ENCODE measurements around the gene SLC39A11.
"Not testable (repeated sequence)": the region's sequence is repeated elsewhere in the genome, so short reads cannot be mapped to it uniquely, and the experiment has no call there.

SLC39A11 gene, protein sequence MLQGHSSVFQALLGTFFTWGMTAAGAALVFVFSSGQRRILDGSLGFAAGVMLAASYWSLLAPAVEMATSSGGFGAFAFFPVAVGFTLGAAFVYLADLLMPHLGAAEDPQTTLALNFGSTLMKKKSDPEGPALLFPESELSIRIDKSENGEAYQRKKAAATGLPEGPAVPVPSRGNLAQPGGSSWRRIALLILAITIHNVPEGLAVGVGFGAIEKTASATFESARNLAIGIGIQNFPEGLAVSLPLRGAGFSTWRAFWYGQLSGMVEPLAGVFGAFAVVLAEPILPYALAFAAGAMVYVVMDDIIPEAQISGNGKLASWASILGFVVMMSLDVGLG

GRCh38 chr17:73092523-73093135 lies at the start of gene SLC39A11:
SLC39A11 (minus strand) TSS chr17:73092688; CDS start chr17:73088764, 3,924 bp downstream.
- DNase-seq (ENCODE audit: low read depth in 2 of 2, low spot score in 1 of 2) = peak; percentile 64 to 77

- no peak for DNase-seq (ENCODE audit: low read depth in 2 of 2, low spot score in 1 of 2)
Measured at GRCh38 chr17:73141411-73141810, 48.9 kb upstream of the SLC39A11 start.

DNA sequence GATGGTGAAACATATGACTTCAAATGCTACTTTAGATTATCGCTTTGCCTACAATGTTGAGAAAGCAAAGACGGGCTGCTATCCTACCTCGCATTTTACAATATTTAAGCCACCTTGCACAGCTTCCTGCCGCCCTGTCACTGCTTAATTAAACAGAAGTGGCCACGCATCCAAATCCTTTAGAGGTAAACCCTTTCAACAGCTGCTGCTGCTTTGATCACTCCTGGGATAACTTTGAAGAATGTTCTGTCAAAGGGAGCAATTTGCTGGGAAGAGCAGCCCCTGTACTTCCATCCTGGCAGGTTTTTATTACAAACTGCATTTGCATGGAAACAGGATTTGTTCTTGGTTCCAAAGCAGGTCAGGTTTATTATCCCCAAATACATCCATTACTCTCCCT lies 48.1 kb upstream of the SLC39A11 start:
- DNase-seq (ENCODE audit: low read depth in 2 of 2, low spot score in 1 of 2) = no peak

DNA sequence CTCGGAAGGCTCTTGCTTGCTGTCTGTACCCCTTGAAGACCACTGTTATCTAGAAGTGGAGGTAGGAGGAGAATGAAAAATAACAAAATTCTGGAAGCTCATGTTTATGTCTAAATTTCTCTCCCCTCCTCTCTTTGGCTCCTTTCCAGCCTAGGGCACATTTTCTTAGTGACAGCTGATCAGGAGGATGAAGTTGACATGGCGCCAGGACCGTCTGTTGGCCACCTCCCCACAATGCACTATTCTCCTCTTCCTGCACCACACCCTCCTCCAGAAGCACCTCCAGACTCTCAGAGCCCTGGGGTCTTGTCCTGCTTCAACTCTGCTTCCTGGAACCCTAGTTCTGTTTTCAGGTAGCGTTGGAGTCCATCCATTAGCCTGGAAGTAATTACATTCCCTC lies 46.8 kb upstream of the SLC39A11 start:
- no peak for DNase-seq (ENCODE audit: low read depth in 2 of 2, low spot score in 1 of 2)

DNA sequence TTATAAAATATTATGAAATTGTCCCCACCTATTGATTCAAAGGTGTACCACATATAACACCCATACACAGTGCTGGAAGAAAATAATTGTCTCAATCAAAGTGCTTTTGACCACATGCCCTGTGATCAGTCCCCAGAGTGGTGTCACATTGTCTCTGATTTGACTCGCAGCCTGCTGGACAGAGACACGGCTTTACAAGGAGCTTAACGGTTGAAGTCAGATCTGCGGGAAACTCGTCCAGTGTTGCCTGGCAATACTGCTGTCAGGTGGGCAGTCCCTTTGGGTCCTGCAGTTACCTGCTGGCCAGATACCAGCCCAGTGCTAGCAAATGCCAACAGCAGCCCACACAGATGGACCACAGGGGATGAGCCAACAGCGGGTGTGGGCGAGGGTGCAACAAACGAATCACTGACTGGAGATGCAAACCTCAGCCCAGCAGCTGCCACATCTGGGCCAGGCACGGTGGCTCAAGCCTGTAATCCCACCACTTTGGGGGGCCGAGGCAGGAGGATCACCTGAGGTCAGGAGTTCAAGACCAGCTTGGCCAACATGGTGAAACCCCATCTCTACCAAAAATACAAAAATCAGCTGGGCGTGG lies 46.2 kb upstream of the SLC39A11 start:
- DNase-seq (ENCODE audit: low read depth in 2 of 2, low spot score in 1 of 2) = no peak

GRCh38 chr17:73137376-73137775 lies 44.9 kb upstream of the SLC39A11 start:
- no peak for DNase-seq (ENCODE audit: low read depth in 2 of 2, low spot score in 1 of 2)

DNA sequence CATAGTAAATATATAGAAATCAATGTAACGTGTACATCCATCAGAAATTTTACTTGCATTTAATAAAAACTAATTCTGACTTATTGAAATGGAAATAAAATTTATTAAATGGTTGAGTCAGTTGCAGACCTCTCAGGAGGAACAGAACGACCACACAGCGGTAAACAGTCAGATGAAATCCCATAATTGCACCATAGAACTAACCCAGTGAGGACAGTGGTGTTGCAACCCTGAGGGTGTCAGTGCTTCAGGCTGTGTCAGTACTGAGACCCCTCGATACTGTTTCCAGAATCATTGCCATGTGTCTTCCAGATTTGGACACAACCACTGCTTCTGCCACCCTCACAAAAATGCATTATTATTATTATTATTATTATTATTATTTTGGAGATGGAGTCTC lies 43.3 kb upstream of the SLC39A11 start:
- no peak for DNase-seq (ENCODE audit: low read depth in 2 of 2, low spot score in 1 of 2)

DNA sequence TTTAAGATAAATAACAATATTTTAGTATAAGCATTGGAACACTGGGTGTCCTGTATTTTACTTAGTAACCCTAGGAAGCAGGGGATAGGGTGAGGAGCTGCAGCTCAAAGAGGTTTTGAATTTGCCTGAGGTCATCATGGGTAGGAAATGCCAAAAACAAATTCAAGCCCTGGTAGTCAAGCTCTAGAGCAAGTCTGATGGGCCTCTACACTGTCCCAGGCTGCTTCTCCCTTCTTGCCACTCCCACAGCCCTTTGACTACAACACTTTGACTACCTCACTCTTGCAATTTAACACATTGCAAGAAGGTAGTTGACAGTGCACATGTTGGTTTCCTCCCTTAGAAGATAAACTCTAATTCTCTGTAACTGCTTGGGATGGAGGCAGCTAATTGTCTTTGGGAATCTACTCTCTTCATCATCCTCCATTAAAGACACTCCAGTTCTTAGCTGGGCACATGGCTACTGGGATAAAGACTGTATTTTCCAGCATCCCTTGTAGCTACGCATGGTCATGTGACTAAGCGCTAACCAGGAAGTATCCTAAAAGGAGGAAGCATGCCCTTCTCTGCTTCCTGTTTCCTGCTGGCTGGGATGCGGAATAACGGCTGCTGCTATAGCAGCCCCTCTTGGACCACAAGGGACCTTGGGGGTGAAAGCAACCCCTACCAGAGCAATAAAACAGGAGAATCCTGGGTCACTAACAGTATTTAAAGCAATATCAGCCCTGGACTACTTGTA lies 41.6 kb upstream of the SLC39A11 start:
- no peak for DNase-seq (ENCODE audit: low read depth in 2 of 2, low spot score in 1 of 2)

GRCh38 chr17:73132085-73132492 lies 39.6 kb upstream of the SLC39A11 start:
- no peak for DNase-seq (ENCODE audit: low read depth in 2 of 2, low spot score in 1 of 2)

- not testable (repeated sequence) for DNase-seq (ENCODE audit: low read depth in 2 of 2, low spot score in 1 of 2)
Measured at GRCh38 chr17:73131439-73131838, 39.0 kb upstream of the SLC39A11 start.

- DNase-seq (ENCODE audit: low read depth in 2 of 2, low spot score in 1 of 2) = no peak
Measured at GRCh38 chr17:73130977-73131376, 38.5 kb upstream of the SLC39A11 start.

DNA sequence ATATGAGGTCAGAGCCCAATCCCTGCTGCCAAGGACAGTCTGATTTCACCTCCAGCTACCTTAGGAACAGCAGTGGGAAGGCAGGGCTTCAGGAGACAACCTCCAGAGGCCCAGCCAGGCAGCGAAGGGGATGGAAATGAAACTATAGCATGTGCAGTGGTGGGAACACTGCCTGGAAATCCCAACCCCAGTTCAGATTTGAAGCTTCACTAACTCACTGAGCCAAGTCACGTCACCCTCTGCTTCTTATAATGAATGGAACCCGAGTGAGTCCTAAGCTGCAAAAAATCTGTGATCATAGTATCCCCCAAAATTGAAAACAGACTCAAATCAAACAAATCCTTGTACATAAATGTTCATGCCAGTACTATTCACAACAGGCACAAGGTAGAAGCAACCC lies 36.0 kb upstream of the SLC39A11 start:
- no peak for DNase-seq (ENCODE audit: low read depth in 2 of 2, low spot score in 1 of 2)

GRCh38 chr17:73126716-73127473 lies 34.4 kb upstream of the SLC39A11 start:
- no peak for DNase-seq (ENCODE audit: low read depth in 2 of 2, low spot score in 1 of 2)

DNA sequence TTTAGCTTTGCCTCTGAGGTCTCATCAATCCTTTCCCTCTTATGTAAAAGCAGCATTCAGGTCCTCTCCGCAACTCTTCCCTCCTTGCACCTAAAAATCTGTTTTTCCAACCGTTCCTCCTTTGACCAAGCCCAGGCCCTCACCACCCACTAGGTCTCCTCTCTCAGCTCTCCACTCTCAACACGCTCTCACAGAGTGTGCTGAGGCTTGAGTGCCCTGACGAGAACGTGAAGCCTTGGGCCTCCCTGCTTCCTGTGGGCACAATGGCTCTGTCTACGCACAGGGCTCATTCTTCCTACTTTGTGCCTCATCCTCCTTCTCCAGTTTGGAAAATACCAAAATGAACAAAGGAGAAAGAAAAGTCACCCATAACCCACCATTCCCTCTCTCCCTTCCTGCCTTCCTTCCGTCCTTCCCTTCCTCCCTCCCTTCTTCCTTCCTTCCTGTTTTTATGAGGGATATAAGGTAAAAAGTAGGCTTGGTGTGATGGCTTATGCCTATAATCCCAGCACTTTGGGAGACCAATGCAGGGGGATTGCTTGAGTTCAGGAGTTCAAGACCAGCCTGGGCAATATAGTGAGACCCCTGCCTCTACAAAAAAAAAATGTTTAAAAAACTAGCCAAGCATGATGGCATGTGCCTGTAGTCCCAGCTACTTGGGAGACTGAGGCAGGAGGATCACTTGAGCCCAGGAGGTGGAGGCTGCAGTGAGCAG lies 31.3 kb upstream of the SLC39A11 start:
- DNase-seq (ENCODE audit: low read depth in 2 of 2, low spot score in 1 of 2) = no peak

GRCh38 chr17:73122953-73123605 lies 30.6 kb upstream of the SLC39A11 start:
- DNase-seq (ENCODE audit: low read depth in 2 of 2, low spot score in 1 of 2) = no peak

- no peak for DNase-seq (ENCODE audit: low read depth in 2 of 2, low spot score in 1 of 2)
Measured at GRCh38 chr17:73121506-73121905, 29.0 kb upstream of the SLC39A11 start.

DNA sequence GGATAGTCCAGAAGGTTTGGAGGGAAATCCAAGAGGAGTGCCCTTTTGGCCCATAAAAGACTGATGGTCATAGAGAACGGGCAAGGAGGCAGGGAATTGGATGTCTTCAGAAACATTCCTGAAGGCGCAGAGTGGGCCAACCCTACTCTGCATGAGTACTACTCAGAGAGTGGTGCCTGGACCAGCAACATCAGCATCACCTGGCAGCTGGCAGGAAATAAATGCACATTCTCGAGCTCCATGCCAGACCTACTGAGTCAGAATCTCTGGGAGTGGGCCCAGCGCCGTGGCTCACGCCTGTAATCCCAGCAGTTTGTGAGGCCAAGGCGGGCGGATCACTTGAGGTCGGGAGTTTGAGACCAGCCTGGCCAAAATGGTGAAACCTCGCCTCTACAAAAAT lies 27.1 kb upstream of the SLC39A11 start:
- DNase-seq (ENCODE audit: low read depth in 2 of 2, low spot score in 1 of 2) = no peak

DNA sequence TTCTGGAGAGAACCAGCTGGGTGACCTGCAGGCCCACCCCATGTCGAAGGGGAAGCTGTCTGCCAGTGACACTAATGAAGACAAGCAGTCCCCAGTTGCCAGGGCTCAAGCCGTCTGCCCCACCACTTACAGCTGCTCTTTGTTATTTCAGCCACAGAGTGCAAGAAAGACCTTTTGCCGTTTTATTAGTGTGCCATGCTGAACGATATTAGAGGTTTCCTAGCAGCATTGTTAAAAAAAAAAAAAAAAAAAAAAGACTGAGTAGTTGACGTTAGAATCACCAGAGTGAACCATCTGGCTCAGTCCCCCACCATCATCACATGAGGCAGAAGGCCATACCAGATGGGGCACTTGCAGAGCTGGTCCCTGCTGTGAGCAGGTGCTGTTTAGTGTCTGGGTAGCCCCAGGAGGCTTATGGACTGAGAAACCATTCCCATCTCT lies 26.5 kb upstream of the SLC39A11 start:
- no peak for DNase-seq (ENCODE audit: low read depth in 2 of 2, low spot score in 1 of 2)

DNA sequence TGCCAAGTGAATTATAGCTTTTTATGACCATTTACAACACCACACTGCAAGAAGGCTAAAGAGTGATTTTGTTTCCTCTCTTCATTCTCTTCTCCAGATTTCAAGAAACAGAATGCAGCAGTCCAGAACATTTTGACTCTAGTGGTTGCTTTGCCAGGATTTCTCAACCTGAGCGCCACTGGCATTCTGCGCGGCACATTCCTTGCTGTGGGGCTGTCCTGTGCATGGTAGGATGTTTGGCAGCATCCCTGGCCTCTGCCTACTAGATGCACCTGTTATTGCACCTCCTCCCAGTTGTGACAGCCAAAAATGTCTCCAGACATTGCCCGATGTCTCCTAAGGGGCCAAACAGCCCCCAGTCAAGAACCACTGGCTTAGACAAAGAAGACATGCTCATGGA lies 25.7 kb upstream of the SLC39A11 start:
- DNase-seq (ENCODE audit: low read depth in 2 of 2, low spot score in 1 of 2) = no peak

DNA sequence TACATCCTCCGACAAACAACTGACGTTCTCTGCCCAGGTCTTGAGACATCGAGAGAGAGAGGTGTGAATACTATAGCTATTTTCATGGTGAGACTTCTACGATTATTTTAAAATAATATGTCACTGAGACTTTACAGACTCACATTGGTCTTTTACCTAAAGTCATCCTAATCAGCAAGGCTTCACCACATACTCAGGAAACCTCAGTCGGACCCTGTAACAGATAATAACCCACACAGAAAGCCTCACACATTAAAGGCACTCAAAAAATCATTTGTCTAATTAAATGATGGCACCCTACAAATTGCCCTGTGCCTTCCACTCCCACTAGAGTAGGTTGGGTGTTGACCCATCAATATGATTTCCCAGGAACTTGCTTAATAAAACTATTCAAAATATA lies 19.8 kb upstream of the SLC39A11 start:
- DNase-seq (ENCODE audit: low read depth in 2 of 2, low spot score in 1 of 2) = no peak
